SK-N-SH treated with all-trans-retinoic acid at 6 μM for 48 hours (cell line): ENCODE results near the gene EDC3.

ENCODE experiments used
- ARNTL ChIP-seq: fragments of 450-650 bp; formaldehyde crosslinking; IDR thresholded peaks from 2 replicates; pipeline ENCODE4 v1.5.0; 2020; ENCODE audit warnings: low read depth, mild to moderate bottlenecking, moderate library complexity, borderline replicate concordance
- BACH2 ChIP-seq: fragments of 250-450 bp; sonication (Bioruptor Pico); IDR thresholded peaks from 2 replicates; pipeline ENCODE4 v1.9.0; 2021; ENCODE audit warnings: mild to moderate bottlenecking, borderline replicate concordance
- PATZ1 ChIP-seq: fragments of 250-450 bp; sonication (Bioruptor Pico); IDR thresholded peaks from 2 replicates; pipeline ENCODE4 v1.8.0; 2020; ENCODE audit warnings: mild to moderate bottlenecking, moderate library complexity, borderline replicate concordance
- TOX ChIP-seq: fragments of 250-450 bp; sonication (Bioruptor Pico); IDR thresholded peaks from 2 replicates; pipeline ENCODE4 v1.8.0; 2021; ENCODE audit warnings: mild to moderate bottlenecking, moderate library complexity, borderline replicate concordance
- ZNF70 ChIP-seq: fragments of 450-650 bp; formaldehyde crosslinking; IDR thresholded peaks from 2 replicates; pipeline ENCODE4 v1.5.0; 2020; ENCODE audit warnings: mild to moderate bottlenecking, moderate library complexity

DNA sequence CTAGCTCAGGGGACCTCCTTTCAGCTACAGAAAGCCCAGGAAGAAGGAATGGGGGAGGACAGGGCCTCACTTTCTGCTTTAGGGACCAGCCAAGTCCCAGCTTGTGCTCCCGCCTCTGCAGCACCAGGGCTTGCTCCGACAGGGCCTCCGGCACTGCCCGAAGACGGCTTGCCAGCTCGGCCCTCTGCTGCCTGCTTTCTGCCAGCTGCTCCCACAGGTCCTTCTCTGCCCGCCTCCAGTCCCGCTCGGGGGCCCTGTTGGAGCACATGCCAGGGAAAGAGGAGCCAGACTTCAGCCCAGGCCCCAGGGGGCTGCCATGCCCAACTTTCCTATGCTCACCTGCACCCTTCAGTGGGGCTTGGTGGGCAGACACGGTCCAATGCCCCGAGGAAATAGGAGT, 84.5 kb downstream of the EDC3 start:
- TF ChIP-seq ZNF70 (CRISPR knock-in tag) (no peak), TOX (CRISPR knock-in tag) (no peak), BACH2 (CRISPR knock-in tag) (no peak), PATZ1 (no peak), ARNTL (CRISPR knock-in tag) (no peak)
